ENCODE measurements around the gene MTMR12.

Gene MTMR12

GRCh38 chr5:32249668-32250067, 63.1 kb downstream of the MTMR12 start:
- TF ChIP-seq, protein P1, sequence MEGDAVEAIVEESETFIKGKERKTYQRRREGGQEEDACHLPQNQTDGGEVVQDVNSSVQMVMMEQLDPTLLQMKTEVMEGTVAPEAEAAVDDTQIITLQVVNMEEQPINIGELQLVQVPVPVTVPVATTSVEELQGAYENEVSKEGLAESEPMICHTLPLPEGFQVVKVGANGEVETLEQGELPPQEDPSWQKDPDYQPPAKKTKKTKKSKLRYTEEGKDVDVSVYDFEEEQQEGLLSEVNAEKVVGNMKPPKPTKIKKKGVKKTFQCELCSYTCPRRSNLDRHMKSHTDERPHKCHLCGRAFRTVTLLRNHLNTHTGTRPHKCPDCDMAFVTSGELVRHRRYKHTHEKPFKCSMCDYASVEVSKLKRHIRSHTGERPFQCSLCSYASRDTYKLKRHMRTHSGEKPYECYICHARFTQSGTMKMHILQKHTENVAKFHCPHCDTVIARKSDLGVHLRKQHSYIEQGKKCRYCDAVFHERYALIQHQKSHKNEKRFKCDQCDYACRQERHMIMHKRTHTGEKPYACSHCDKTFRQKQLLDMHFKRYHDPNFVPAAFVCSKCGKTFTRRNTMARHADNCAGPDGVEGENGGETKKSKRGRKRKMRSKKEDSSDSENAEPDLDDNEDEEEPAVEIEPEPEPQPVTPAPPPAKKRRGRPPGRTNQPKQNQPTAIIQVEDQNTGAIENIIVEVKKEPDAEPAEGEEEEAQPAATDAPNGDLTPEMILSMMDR (conservative IDR thresholded peaks at IDR 0.05; ENCODE audit: low read length) = no peak
- no peak overlapping the region for H3K4me3 ChIP-seq (ENCODE audit: low read length)
- no peak for DNase-seq (ENCODE audit: low read depth)

DNA sequence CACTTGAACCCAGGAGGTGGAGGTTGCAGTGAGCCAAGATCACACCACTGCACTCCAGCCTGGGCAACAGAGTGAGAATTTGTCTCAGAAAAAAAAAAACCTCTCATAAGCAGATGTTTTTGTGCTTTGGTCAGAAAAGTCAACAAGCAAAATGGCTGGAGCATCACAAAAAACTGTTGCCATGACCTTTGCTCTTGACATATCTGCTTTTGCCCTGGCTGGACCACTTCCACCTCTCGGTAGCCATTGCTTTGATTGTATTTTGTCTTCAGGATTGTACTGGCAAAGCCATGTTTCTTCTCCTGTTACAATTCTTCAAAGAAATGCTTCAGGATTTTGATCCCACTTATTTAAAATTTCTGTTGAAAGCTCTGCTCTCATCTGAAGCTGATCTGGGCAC, 67.0 kb downstream of the MTMR12 start:
- TF ChIP-seq, protein P1 (conservative IDR thresholded peaks at IDR 0.05; ENCODE audit: low read length) = no peak
- no peak for DNase-seq (ENCODE audit: low read depth)
- H3K4me3 ChIP-seq (ENCODE audit: low read length) = no peak overlapping the region

DNA sequence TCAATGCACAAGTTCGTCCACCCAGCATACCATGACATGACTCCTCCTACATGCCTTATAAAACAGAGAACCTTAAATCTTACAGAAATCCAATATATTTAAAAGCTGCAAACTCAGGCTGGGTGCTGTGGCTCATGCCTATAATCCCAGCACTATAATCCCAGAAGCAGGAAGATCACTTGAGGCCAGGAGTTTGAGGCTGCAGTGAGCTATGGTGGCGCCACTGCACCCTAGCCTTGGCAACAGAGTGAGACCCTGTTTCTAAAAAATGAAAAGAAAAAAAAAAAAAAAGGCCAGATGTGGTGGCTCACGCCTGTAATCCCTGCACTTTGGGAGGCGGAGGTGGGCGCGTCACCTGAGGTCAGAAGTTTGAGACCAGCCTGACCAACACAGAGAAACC, 68.7 kb downstream of the MTMR12 start:
- no peak for DNase-seq (ENCODE audit: low read depth)
- no peak overlapping the region for H3K4me3 ChIP-seq (ENCODE audit: low read length)
- TF ChIP-seq, protein P1 (conservative IDR thresholded peaks at IDR 0.05; ENCODE audit: low read length) = no peak

- TF ChIP-seq, protein P1 (conservative IDR thresholded peaks at IDR 0.05; ENCODE audit: low read length) = no peak
- H3K4me3 ChIP-seq (ENCODE audit: low read length) = no peak overlapping the region
- no peak for DNase-seq (ENCODE audit: low read depth)
Measured at GRCh38 chr5:32241034-32241783, 71.5 kb downstream of the MTMR12 start.

- DNase-seq (ENCODE audit: low read depth) = no peak
- no peak overlapping the region for H3K4me3 ChIP-seq (ENCODE audit: low read length)
- TF ChIP-seq, protein P1 (conservative IDR thresholded peaks at IDR 0.05; ENCODE audit: low read length) = no peak
Measured at GRCh38 chr5:32239385-32239784, 73.4 kb downstream of the MTMR12 start.

GRCh38 chr5:32233696-32234447, 78.9 kb downstream of the MTMR12 start:
- TF ChIP-seq, protein P1 (conservative IDR thresholded peaks at IDR 0.05; ENCODE audit: low read length) = no peak
- H3K4me3 ChIP-seq (ENCODE audit: low read length) = no peak overlapping the region
- DNase-seq (ENCODE audit: low read depth) = peak; percentile 36

Data from AG10803 (cell line).